HUES6 (cell line): ENCODE measurements around the gene OR2AK2.

ENCODE experiments used
- H3K27ac ChIP-seq: 2 replicates; pipeline ENCODE4 v1.7.0; 2013; ENCODE audit warnings: low read depth, mild to moderate bottlenecking, low read length, inconsistent platforms
- H3K27me3 ChIP-seq: 2 replicates; pipeline ENCODE4 v1.6.1; 2013; ENCODE audit warnings: low read length; ENCODE audit not compliant: control insufficient read depth, insufficient read depth
- H3K36me3 ChIP-seq: 2 replicates; pipeline ENCODE4 v1.6.1; 2013; ENCODE audit warnings: low read length; ENCODE audit not compliant: control insufficient read depth, insufficient read depth
- H3K4me1 ChIP-seq: 2 replicates; pipeline ENCODE4 v1.6.1; 2013; ENCODE audit warnings: low read length; ENCODE audit not compliant: control insufficient read depth, insufficient read depth
- H3K4me3 ChIP-seq: 2 replicates; pipeline ENCODE4 v1.5.1; 2013; ENCODE audit warnings: low read depth, low read length
- H3K9ac ChIP-seq: one replicate; pipeline ENCODE4 v1.6.1; 2013; ENCODE audit warnings: mild to moderate bottlenecking, low read length
- H3K9me3 ChIP-seq: 2 replicates; pipeline ENCODE4 v1.6.1; 2013; ENCODE audit warnings: low read depth, low read length; ENCODE audit not compliant: control insufficient read depth, insufficient read depth

The OR2AK2 gene

GRCh38 chr1:247953408-247953807, 11.6 kb upstream of the OR2AK2 start:
- Histone ChIP-seq H3K36me3 (no peaks in the 10 kb centered on the region), H3K9ac (no peak overlapping the region), H3K4me3 (no peak overlapping the region), H3K9me3 (peaks cover 15% of the 10 kb centered on the region; the same call in 1 of the 2 replicates), H3K27me3 (no peaks in the 10 kb centered on the region), H3K4me1 (no peaks in the 10 kb centered on the region), H3K27ac (no peak overlapping the region)

GRCh38 chr1:247961791-247962190, 3.2 kb upstream of the OR2AK2 start:
- H3K9ac ChIP-seq, result no peak overlapping the region
- H3K27me3 ChIP-seq, result no peaks in the 10 kb centered on the region
- peaks cover 19% of the 10 kb centered on the region; the same call in 1 of the 2 replicates for H3K9me3 ChIP-seq
- H3K36me3 ChIP-seq, result no peaks in the 10 kb centered on the region
- no peak overlapping the region for H3K27ac ChIP-seq
- H3K4me3 ChIP-seq, result no peak overlapping the region
- H3K4me1 ChIP-seq, result no peaks in the 10 kb centered on the region

GRCh38 chr1:247962911-247963588, 2.0 kb upstream of the OR2AK2 start:
- peaks cover 24% of the 10 kb centered on the region; the same call in 1 of the 2 replicates for H3K9me3 ChIP-seq
- H3K4me3 ChIP-seq, result no peak overlapping the region
- H3K9ac ChIP-seq, result no peak overlapping the region
- H3K36me3 ChIP-seq, result no peaks in the 10 kb centered on the region
- H3K27me3 ChIP-seq, result no peaks in the 10 kb centered on the region
- H3K4me1 ChIP-seq, result no peaks in the 10 kb centered on the region
- H3K27ac ChIP-seq, result no peak overlapping the region

- Histone ChIP-seq H3K9me3 (peaks cover 25% of the 10 kb centered on the region; the same call in 1 of the 2 replicates), H3K27ac (no peak overlapping the region), H3K36me3 (no peaks in the 10 kb centered on the region), H3K4me1 (no peaks in the 10 kb centered on the region), H3K27me3 (no peaks in the 10 kb centered on the region), H3K4me3 (no peak overlapping the region), H3K9ac (no peak overlapping the region)
These were observed 1.6 kb downstream of the OR2AK2 start for GRCh38 chr1:247966532-247967204.

- Histone ChIP-seq H3K27ac (no peak overlapping the region), H3K36me3 (no peaks in the 10 kb centered on the region), H3K4me3 (no peak overlapping the region), H3K9me3 (peaks cover 43% of the 10 kb centered on the region; the same call in 1 of the 2 replicates), H3K9ac (no peak overlapping the region), H3K4me1 (no peaks in the 10 kb centered on the region), H3K27me3 (no peaks in the 10 kb centered on the region)
These were observed 28.0 kb downstream of the OR2AK2 start for GRCh38 chr1:247992986-247993385.

- Histone ChIP-seq H3K9ac (no peak overlapping the region), H3K27me3 (no peaks in the 10 kb centered on the region), H3K9me3 (peaks cover 31% of the 10 kb centered on the region; the same call in 1 of the 2 replicates), H3K4me3 (no peak overlapping the region), H3K4me1 (no peaks in the 10 kb centered on the region), H3K27ac (no peak overlapping the region), H3K36me3 (no peaks in the 10 kb centered on the region)
These were observed 33.8 kb downstream of the OR2AK2 start for GRCh38 chr1:247998811-247999210.

GRCh38 chr1:248000169-248000568, 35.1 kb downstream of the OR2AK2 start:
- Histone ChIP-seq H3K4me3 (no peak overlapping the region), H3K4me1 (no peaks in the 10 kb centered on the region), H3K9me3 (peaks cover 28% of the 10 kb centered on the region; the same call in 1 of the 2 replicates), H3K36me3 (no peaks in the 10 kb centered on the region), H3K27me3 (no peaks in the 10 kb centered on the region), H3K9ac (no peak overlapping the region), H3K27ac (no peak overlapping the region)

GRCh38 chr1:248007778-248008177, 42.7 kb downstream of the OR2AK2 start:
- Histone ChIP-seq H3K4me3 (no peak overlapping the region), H3K4me1 (no peaks in the 10 kb centered on the region), H3K27me3 (no peaks in the 10 kb centered on the region), H3K9me3 (peaks cover 35% of the 10 kb centered on the region; the same call in 1 of the 2 replicates), H3K27ac (no peak overlapping the region), H3K9ac (no peak overlapping the region), H3K36me3 (no peaks in the 10 kb centered on the region)

- H3K9ac ChIP-seq, result no peak overlapping the region
- peaks cover 30% of the 10 kb centered on the region; the same call in 1 of the 2 replicates for H3K9me3 ChIP-seq
- H3K36me3 ChIP-seq, result no peaks in the 10 kb centered on the region
These were observed 44.6 kb downstream of the OR2AK2 start for GRCh38 chr1:248009681-248010080.

GRCh38 chr1:248013229-248013710, 48.2 kb downstream of the OR2AK2 start, which contains the start of gene OR2L5:
Gene OR2L5 (plus strand): TSS chr1:248013660. CDS start chr1:248021948, 8,288 bp downstream.
- Histone ChIP-seq H3K36me3 (no peaks in the 10 kb centered on the region), H3K9me3 (peaks cover 27% of the 10 kb centered on the region; the same call in 1 of the 2 replicates), H3K27ac (no peak within 1 kb of the TSS), H3K27me3 (no peaks in the 10 kb centered on the region), H3K4me1 (no peaks in the 10 kb centered on the region), H3K4me3 (no peak within 1 kb of the TSS), H3K9ac (no peak within 1 kb of the TSS)

More at GRCh38 chr1:248009681-248010080, 44.6 kb downstream of the OR2AK2 start:
- no peak overlapping the region for H3K4me3 ChIP-seq
- no peaks in the 10 kb centered on the region for H3K4me1 ChIP-seq
- no peaks in the 10 kb centered on the region for H3K27me3 ChIP-seq
- H3K27ac ChIP-seq, result no peak overlapping the region

GRCh38 chr1:248015803-248016202, 50.8 kb downstream of the OR2AK2 start:
- no peak overlapping the region for H3K4me3 ChIP-seq
- no peak overlapping the region for H3K27ac ChIP-seq
- H3K9me3 ChIP-seq, result peaks cover 29% of the 10 kb centered on the region; the same call in 1 of the 2 replicates
- H3K4me1 ChIP-seq, result no peaks in the 10 kb centered on the region
- no peaks in the 10 kb centered on the region for H3K36me3 ChIP-seq
- H3K9ac ChIP-seq, result no peak overlapping the region
- no peaks in the 10 kb centered on the region for H3K27me3 ChIP-seq
